NCI-H1436 (cell line): Measurements from ENCODE around the gene KLHL6.
"Not testable (repeated sequence)": the region's sequence is repeated elsewhere in the genome, so short reads cannot be mapped to it uniquely, and the experiment has no call there.

Source experiments
- DNase-seq: peaks from one replicate; lab custom pipeline; 2025; lab: John Stamatoyannopoulos, UW

The KLHL6 gene

DNA sequence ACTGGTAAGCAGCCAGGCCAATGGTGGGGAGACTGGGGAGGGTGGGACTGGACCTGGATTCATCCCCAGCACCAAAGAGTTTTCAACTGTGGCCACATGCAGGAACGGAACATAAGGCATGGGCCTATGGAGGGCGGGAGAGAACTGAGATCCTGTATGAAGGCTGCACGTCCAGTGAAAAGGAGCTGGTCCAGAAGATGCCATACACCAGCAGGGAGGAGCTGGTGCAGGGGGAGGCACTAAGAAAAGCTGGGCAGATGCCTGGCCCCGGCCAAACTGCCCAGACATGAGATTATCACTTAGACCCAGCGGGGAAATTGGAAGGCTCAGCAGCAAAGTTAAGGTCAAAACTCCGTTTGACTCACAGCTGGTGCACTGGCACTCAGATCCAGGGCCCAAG lies 69.0 kb downstream of the KLHL6 start:
- no peak for DNase-seq

DNA sequence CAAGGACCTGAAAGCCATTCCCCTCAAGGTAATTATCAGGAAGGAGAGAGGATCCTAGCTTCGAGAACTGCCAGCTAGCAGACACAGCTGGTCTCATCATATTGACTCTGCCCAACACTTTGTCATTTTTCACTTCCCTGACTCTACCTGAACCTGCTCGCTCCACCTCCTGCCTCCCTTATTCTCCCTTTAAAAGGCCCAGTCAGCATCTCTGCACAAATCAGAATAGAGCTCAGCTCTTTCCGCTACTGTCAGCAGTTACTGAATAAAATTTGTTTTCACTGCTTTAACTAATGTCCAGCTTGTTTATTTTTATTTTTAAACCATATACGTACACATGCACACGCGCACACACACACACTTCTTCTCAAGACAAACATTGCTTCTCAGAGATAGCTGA lies 69.9 kb downstream of the KLHL6 start:
- no peak for DNase-seq

DNA sequence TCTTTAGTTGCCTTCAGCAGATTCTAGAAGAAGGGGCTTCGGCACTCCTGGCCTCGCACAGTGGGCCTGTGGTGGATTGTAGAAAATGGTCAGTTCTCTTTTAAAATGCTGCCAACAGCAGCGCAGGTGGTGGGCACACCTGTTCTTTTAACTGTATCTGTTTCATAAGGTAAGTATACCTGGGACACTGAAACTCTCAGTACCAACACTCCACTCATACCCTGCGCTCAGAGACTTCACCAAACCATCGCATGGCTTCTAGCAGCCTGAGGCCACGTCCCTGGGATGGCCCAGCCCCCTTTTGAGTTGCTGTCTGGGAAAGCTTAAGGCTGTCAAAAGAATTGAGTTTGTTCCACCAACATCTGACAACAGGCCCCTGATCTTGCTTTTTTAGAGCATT lies 70.4 kb downstream of the KLHL6 start:
- DNase-seq = no peak

DNA sequence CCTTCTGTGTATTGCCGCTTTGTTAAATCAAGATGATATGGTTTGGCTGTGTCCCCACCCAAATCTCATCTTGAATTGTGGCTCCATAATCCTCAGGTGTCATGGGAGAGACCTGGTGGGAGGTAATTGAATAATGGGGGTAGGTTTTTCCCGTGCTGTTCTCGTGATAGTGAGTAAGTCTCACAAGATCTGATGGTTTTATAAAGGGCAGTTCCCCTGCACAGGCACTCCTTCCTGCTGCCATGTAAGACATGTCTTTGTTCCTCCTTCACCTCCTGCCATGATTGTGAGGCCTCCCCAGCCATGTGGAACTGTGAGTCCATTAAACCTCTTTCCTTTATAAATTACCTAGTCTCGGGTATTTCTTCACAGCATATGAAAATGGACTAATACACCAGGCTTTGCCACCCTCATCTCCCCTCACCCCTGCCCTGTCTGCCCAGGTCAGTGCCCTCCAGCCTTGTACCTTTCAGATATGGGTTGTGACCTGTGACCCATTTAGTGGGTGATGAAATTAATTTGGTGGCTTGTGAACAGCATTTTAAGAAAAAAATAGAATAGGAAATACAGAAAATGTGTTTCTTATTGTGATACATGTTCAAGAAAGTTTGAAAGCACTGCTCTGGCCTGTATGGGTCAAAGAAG lies 71.0 kb downstream of the KLHL6 start:
- DNase-seq = no peak

DNA sequence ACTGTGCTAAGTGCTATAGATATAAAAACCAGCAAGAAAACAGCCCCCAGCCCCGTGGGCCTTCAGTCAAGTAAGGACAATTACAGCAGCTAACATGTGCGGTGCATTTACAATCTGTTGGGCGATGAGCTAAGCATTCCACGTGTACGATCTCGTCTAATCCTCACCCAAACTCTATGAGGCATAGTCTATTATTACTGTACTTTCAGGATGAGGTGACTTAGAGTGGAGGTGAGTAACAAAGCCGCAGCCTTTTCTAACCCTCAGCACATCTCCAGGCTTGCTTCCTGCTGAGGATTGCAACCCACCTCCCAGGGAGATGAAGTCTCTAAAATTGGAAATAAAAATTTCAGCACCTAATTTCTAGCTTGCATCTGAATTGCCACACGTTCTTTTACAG lies 73.9 kb downstream of the KLHL6 start:
- no peak for DNase-seq

DNA sequence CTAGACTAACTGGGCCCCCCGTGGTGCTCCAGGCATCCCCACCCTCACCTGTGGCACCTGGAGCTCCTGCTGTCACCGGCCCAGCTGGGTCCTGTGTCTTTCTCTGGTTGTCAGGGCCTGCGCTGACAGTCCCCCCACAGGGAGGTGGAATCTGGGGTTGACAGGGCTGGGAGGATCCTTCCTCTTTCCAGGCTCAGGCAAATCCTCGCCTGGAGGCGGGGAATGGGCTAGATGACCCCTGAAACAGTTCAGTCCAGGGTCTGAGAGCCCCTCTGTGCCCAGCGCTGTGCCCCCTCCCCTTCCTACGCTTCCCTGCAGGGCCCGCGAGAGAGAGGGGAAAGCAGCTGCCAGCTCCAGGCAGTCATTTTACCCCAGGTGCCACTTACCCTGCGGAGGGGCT lies 77.0 kb downstream of the KLHL6 start:
- no peak for DNase-seq

DNA sequence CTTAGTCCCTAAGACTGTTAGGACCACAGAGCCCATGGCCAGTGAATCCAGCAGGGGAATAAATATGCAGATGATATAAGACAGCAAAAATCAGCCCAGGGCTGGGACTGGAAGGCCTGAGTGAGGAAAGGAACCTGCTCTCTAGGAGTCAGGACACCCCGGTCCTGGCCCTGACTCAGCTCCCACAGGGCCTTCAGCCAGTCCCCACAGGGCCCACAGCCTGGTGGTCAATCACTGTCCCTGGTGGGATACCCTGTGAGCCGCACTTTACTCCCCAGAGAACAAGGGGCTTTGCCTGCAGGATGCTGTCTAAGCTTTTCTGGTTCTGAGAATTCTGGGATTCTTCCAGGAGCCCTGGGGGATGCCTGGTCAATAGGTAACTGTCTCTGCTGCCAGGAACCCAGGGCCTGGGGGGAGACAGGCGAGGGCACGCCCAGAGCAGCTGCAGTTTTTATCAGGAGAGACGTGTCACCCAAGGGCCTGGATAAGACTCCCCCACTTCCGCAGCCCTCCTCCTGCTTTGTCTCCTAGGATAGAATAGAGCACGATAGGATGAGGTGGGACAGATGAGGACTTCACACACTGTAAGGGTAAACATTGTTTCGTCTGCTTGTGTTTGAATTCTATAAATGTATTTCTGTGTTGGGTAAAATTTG lies 77.6 kb downstream of the KLHL6 start:
- no peak for DNase-seq

DNA sequence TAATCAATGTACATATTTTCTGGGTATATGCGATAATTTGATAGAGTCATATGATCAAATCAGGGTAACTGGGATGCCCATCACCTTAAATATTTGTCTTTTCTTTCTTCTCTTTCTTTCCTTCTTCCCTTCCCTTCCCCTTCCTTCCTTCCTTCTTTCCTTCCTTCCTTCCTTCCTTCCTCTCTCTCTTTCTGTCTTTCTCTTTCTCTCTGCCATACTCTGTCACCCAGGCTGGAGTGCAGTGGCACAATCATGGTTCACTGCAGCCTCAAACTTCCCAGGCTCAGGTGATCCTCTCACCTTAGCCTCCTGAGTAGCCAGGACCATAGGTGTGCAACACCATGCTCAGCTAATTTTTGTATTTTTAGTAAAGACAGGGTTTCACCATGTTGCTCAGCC lies 79.7 kb downstream of the KLHL6 start:
- not testable (repeated sequence) for DNase-seq

DNA sequence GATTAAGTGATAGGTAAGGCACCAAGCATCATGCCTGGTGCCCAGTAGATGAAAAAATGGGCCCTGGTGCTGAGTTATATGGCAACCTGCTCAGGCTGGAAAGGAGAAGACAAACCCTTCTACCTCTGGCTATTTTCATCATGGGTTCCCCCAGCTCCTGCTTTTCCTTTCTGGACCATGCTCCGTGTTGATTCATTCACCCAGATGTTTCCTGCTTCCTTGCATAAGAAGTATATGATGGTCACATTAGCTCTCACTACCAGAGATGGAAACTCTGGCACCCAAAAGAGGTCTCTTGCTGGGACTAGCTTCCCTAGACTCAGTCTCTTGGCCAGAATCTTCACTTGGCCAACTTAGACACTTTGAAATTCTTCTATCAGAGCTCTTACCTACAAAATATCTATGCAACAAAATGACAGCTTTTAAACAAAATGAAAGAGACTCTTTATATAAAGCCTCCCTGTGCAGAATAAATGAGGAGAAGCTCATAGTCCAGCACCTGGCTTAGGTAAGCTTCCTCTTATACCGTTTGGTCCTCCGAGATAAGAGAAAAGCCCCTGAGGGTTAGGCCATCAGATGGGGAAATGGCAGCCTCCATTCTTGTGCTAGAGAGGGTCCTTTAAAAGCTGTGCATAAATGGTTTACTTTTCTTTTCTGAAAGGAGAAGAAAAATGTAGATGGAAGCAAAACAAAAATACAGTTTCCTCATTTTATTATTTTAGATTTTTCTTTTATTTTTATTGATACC lies 80.3 kb downstream of the KLHL6 start:
- DNase-seq = no peak

DNA sequence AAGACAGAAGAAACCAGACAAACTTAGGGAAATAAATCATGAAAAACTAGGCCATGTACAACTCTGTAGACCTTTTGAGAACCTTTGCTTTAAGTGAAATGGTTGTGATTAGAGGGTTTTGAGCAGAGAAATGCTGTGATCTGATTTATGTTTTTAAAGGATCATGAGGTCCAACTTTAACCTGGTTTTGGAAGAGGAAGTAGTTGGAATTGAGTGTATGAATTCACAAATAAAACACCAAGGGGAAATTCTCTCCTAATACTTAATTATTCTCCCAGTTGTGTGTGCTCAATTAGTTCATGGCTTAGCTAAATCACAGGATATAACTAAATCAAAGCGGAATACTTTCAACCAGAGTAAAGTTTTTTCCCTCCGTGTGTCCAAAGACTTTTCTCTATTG lies 81.5 kb downstream of the KLHL6 start:
- no peak for DNase-seq

DNA sequence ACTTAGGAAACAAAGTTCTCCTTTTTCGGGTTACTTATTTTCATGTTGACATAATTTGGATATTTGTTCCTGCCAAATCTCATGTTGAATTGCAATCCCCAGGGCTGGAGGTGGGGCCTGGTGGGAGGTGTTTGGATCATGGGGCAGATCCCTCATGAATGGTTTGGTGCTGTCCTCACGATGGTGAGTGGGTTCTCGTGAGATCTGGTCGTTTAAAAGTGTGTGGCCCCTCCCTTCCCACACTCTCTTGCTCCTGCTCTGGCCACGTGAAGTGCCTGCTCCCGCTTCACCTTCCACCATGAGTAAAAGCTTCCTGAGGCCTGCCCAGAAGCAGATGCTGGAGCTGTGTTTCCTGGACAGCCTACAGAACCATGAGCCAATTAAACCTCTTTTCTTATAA lies 83.4 kb downstream of the KLHL6 start:
- DNase-seq = no peak

DNA sequence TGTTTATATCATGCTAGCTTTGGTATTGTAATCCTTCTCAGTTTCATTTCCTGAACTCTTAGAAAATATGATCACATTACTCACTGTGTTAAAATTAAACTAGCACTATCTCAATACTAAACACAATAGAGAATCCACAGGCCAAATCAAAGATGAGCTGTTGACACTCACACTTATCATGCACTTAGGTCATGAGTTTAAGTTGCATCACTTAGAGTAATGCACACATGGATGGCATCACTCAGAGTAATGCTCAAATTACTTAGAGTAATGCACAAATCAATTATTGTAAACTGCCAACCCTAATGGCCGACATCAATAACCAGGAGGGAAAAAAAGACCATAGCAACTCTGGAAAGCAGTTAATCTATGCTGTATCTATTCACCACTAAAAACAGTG lies 87.1 kb downstream of the KLHL6 start:
- peak; percentile 34 for DNase-seq

DNA sequence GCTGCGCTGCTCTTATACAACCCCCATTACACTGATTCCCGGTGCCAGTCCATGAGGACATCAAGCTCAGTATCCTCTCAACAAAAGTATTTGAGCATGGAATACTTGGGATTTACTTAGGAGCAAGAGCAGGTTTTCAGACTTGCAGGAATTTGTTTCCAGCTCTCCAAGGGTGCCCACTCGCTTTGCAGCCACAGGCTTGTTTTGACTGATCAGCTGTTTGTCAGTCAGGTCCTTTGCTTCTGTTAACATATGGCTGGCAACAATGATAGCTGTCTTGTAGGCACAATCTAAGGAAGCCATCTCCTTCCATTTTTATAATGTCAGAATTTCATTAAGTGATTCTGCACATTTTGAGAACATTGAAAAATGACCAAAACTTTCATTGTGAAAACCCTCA lies 88.9 kb downstream of the KLHL6 start:
- no peak for DNase-seq

DNA sequence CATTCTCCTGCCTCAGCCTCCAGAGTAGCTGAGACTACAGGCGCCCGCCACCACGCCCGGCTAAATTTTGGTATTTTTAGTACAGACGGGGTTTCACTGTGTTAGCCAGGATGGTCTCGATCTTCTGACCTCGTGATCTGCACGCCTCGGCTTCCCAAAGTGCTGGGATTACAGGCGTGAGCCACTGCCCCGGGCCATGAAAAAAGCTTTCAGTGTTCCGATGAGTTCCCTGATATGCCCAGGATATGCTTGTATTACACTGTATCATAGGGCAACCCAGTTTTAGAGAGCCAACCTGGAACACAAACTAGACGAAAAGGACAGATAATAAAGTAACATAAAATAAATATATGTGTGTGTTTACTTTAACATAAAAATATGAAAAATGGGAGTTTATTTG lies 89.8 kb downstream of the KLHL6 start:
- DNase-seq = not testable (repeated sequence)

DNA sequence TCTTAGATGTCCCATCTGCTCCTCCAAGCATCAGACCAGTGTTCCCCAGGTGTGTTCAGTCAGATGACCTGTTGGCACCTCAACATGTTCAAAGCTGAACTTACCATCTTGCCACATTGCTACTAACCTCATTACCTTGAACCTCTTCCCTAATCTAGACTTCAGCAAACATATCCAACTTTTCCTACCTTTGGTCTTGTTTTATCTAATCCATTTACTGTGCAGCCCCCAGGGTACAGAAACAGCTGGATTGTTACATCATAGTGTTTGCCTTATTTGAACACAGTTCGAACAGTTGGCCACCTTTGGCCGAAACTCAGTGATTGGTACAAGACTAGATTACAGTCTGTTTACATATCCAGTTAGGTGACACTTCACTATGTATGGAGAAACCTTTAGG lies 91.0 kb downstream of the KLHL6 start:
- no peak for DNase-seq

DNA sequence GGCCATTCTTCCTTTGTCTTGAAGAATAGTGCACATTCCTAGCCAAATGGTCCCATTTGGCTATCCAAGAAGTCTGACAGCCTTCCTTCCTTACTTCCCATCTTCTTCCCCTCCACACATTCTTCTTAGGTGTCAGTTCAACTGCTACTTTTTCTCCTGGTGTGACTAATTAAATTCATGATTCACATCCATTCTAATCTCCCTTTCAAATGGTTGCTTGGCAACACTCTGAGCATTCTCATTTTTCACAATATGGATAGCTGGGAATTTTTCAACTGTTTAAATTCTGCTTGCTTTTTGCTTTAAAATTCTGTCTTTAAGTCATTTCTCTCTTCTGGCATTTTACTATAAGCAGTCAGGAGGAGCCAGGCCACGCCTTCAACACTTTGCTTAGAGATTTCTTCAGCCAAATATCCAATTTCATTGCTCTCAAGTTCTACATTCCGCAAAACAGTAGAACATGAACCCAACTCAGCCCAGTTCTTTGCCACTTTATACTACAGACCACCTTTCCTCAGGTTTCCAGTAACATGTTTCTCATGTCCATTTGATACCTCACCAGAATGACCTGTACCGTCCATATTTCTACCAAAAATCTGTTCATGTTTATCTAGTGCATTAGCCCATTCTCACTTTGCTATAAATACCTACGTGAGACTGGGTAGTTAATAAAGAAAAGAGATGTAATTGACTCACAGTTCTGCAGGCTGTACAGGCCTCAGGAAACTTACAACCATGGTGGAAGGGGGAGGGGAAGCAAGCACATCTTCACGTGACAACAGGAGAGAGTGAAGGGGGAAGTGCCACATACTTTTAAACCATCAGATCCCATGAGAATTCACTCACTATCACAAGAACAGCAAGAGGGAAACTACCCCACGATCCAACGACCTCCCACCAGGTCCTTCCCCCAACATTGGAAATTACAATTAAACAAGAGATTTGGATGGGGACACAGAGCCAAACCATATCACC lies 95.1 kb downstream of the KLHL6 start:
- DNase-seq = no peak

DNA sequence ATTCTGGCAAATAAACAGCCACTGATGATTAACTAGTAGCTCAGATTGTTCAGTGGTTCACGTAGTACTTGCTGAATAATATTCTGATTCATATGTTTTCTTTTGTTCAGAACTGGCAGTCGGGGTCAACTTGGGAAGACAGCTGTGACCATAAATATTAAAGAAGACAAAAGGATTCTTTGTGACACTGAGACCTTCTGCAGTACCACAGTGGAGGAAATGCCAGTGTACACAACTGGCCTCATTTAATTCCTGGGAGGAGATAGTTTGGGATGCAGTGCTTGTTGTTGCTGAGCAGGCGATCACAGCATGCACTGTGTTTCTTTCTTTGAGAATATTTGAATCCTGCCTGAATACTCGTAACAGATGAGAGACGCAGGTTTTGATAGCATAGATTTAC lies 100.4 kb downstream of the KLHL6 start:
- DNase-seq = no peak

DNA sequence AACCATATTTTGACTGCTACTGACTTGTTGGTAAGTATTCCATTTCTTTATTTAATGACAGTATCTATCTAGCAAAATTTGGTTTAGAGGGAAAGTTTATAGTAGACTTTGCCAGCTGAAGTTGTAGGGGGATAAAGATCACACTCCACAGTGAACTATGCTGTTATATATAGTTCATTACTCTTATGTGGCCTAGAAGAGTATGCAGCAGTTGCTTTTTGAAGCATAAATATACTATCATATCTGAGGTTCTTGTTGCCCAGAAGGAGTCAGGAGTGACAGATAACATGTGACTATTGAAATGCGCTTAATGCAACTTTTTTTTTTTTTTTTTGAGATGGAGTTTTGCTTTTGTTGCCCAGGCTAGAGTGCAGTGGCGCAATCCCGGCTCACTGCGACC lies 101.4 kb downstream of the KLHL6 start:
- no peak for DNase-seq

DNA sequence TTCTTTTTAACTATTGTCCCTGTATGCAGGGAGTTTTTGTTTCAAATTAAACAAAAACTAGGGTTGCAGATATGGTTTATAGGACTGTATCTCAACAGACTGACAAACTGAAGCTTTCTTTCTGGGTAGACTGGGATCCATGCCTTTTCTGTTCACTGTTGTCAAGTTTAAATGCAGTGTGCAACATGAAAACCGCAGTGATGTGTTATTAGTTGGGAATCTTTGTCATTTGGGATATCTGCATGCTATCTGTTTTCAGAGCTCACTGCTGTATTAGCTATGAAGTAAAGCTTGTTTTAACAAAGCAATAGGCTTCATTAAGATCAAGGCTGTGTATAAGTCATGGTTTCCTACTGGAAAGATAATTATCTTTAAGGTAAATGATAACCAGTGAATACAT lies 105.7 kb downstream of the KLHL6 start:
- DNase-seq = no peak

DNA sequence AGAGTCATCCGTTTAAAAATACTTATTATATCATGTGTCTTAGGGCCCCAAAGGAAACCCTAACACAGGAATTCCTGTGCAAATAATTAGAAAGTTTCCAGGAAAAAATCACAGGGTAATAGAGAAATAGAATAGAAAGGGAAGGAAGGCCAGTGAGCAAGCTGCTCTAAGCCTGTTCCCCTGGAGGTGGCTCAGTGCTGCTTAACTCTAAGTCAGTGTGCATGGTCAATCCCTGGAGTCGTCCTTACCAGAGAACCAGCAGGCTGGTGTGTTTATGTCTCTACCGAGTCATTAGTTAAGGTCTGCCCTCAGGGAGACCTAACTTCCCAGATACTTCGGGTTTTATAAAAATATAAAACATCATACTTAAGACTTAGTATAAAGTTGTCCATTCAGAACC lies 106.1 kb downstream of the KLHL6 start:
- no peak for DNase-seq

DNA sequence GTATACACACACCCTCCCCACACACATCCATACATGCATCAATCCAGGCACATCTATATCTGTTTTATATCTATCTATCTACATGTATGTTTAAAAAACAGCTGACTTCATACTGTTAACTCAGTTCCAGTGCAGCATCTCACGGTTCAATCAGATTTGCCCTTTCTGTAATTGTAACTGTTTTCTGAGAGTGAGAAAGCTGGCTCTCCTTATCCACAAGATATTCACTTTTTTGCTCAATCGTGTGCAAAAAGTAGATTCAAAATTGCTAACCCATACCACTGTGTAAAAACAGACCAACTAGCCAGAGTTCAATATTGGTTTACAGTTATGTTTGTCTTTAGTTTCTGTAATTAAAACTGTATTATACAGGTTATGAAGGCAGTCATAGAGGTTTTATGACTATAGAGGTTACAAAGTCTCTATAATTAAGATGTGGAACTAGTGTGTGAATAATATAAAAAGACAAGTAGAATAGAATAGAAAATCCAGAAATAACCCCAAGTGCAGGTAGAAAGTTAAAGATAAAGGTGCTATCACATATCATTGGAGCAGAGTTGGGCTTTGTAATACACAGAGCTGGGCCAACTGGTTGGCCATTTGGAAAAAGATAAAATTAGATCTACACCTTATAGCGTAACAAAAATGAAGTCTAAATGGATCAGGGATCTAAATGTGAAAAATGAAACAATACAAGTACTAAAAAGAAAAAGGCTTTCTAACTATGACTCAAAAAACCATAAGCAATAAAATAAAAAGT lies 107.0 kb downstream of the KLHL6 start:
- DNase-seq = no peak
